ENCODE data around the gene ZRANB1. TPM values are rescaled to one million over a fixed set of nuclear protein-coding genes. Genes with fewer than 3 reads are reported as not detected.

Gene ZRANB1
- total RNA-seq, 2 donors from 2014 or later: 24.1 to 24.9 TPM

GRCh38 chr10:125024497-125025234, 82.7 kb downstream of the ZRANB1 start:
- Histone ChIP-seq H3K9me3 (no peaks in the 10 kb centered on the region), H3K27ac (peak overlapping the region; percentile 75 to 90), H3K36me3 (peaks cover 14% of the 10 kb centered on the region), H3K4me1 (peaks cover 0 to 75% of the 10 kb centered on the region in 2 donors), H3K4me3 (no peak overlapping the region), H3K27me3 (no peaks in the 10 kb centered on the region)
- no peak for TF ChIP-seq CTCF (IDR thresholded peaks at IDR 0.05)
- no peak for DNase-seq (ENCODE audit: low spot score)

GRCh38 chr10:125025341-125025740, 83.4 kb downstream of the ZRANB1 start:
- no peaks in the 10 kb centered on the region for H3K9me3 ChIP-seq
- peaks cover 15% of the 10 kb centered on the region for H3K36me3 ChIP-seq
- no peak for DNase-seq (ENCODE audit: low spot score)
- peak overlapping the region in 1 of 2 donors; percentile 75 for H3K27ac ChIP-seq
- H3K4me3 ChIP-seq: no peak overlapping the region
- H3K27me3 ChIP-seq: no peaks in the 10 kb centered on the region
- H3K4me1 ChIP-seq: peaks cover 0 to 68% of the 10 kb centered on the region in 2 donors
- TF ChIP-seq CTCF (IDR thresholded peaks at IDR 0.05): no peak

- DNase-seq (ENCODE audit: low spot score): no peak
Measured at GRCh38 chr10:125026036-125026931, 84.4 kb downstream of the ZRANB1 start.

GRCh38 chr10:125026974-125027735, 85.2 kb downstream of the ZRANB1 start:
- Histone ChIP-seq H3K9me3 (no peaks in the 10 kb centered on the region), H3K4me1 (peaks cover 0 to 54% of the 10 kb centered on the region in 2 donors), H3K36me3 (peaks cover 15% of the 10 kb centered on the region), H3K27ac (peak overlapping the region; percentile 65 to 66), H3K4me3 (no peak overlapping the region), H3K27me3 (no peaks in the 10 kb centered on the region)
- DNase-seq (ENCODE audit: low spot score): no peak
- TF ChIP-seq CTCF (IDR thresholded peaks at IDR 0.05): no peak

More at GRCh38 chr10:125026036-125026931, 84.4 kb downstream of the ZRANB1 start:
- Histone ChIP-seq H3K36me3 (peaks cover 15% of the 10 kb centered on the region), H3K9me3 (no peaks in the 10 kb centered on the region), H3K4me3 (no peak overlapping the region), H3K27me3 (no peaks in the 10 kb centered on the region), H3K27ac (peak overlapping the region in 1 of 2 donors; percentile 75), H3K4me1 (peaks cover 0 to 59% of the 10 kb centered on the region in 2 donors)
- no peak for TF ChIP-seq CTCF (IDR thresholded peaks at IDR 0.05)
